ENCODE data around the gene OR10A2.
"Not testable (repeated sequence)": the region's sequence is repeated elsewhere in the genome, so short reads cannot be mapped to it uniquely, and the experiment has no call there.

Gene OR10A2

DNA sequence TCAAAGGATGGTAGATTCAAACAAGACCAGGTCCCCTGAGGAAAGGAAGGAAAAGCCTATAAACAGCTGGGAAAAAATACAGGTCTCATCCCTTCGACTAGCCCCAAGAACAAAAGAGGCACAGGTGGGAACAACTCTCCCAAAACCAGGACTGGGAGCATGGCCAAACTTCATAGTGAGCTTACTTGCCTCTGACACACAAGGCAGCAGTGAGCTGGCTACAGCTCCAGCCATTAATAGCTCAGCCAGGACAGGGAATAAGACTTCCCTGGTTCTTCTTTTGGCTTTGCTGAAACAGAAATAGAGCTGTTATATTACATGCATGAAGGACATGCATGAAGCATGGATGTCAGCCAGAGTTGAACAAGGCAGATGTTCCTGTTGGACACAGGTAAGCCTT is at the start of gene OR10A2:
Gene OR10A2, plus strand, starts transcription at position 97 of the 400 bp plus-strand sequence. CDS start 6,698 bp downstream, outside the sequence.
- no peak for DNase-seq

GRCh38 chr11:6813656-6814055 is 49.2 kb upstream of the OR10A2 start:
- no peak for DNase-seq

DNA sequence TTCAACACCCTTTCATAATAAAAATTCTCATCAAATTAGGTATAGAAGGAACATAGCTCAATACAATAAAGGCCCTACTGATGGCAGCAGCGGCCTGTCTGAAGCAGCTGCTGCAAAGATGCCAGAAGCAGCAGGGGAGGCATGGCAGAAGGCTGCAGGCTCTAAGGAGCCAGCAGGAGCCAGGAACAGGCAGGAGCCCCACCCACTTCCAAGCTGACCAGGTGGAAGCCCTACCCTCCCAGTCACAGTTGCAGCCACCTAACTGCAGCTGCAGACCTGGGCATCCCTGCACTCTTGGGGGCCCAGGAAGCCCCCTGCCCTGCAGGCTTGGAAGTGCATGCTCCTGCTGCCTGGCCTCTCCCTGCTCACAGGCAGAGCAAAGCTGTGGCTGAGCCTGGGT is 45.2 kb upstream of the OR10A2 start:
- DNase-seq, result no peak

DNA sequence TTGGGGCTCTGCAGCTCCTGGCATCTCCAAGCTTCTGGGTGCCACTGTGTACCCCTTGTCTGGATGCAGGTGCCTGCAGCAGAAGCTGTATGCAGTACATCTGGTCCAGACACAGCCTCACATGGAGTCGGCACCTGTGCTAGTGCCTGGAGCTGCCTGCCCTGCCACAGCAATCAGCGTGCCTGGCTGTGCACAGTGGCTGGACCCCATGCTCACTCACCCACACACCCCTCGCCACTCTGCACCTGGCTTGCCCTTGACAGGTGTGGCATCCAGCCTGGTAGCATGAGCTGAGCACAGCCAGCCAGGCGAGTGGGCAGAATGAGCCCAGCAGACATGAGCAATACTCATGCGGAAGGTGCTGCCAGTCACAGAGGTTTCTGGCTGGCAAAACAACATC is 43.9 kb upstream of the OR10A2 start:
- no peak for DNase-seq

GRCh38 chr11:6824136-6824823 is 38.6 kb upstream of the OR10A2 start:
- no peak for DNase-seq

- DNase-seq, result no peak
Observed at GRCh38 chr11:6825231-6825744, 37.6 kb upstream of the OR10A2 start.

- DNase-seq, result no peak
Observed at GRCh38 chr11:6828103-6828502, 34.8 kb upstream of the OR10A2 start.

- DNase-seq, result no peak
Observed at GRCh38 chr11:6833356-6833755, 29.5 kb upstream of the OR10A2 start.

DNA sequence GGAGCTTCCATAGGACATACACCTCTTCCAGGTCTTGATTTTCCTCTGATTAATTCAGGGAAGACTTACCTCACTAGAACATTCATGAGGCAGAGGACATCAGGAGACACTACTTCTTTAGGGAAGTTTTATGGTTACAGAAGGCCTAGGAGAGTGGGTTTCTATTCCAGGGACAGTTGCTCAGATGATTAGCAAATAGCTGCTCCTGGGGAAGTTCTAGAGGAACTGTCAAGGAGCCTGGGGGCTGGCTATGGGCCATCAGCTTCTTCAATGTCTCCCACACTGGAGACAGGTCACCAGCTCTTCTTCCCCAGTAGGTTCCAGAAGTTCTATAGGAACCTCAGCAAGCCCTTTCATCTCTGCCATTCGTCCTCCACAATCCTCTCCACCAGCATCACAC is 28.8 kb upstream of the OR10A2 start:
- DNase-seq, result no peak

GRCh38 chr11:6841694-6842093 is 21.2 kb upstream of the OR10A2 start:
- no peak for DNase-seq

DNA sequence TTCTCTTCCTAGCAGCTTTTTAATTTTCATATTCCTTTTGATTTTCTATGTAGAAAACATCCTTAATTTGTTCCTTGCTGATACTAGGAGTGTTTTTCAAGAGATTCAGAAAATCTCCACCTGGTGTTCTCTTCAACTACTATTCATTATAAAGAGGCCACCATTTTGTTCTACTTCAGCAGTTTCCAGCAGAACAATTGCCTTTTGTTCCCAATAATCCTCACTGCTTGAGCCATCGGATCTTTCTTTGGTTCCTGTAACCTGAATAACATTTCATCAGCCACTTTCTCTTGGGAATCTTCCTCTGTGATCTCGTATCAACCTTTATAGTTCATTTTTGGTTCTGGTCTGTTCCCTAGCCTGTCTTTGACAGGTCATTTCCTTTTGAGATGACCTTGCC is 19.2 kb upstream of the OR10A2 start:
- no peak for DNase-seq

DNA sequence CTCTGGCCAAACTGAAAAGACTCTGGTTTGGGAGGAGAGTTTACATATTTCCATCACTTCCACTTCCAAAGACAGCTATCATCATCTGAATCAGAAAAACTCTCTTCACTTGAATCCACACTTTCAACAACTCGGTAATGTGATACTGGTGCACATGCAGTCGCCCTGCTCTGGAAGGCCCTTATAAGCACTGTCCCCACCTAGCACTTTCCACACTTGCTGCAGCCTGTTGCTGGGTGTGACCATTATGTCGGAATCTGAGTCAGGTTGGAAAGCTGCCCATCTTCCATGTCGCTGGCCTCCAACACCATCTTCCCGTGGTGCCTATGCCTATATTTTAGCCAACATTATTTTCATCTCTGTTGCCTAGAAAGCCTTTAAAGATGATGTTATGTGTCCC is 18.5 kb upstream of the OR10A2 start:
- DNase-seq, result no peak

DNA sequence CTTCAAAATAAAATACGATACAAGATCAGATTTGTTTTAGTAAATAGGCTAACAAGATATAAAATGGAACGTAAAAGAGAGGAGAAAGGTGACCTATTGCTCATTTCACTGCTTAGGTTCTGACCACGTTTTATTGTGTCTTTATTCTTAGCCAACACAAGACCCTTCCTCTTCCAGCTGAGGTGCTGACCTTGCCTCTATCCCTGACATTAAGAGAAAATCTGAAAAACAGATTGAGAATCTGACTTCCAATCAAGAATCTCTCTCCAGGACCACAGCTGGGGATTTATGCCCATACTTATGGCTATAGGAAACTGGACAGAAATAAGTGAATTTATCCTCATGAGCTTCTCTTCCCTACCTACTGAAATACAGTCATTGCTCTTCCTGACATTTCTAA is 17.5 kb upstream of the OR10A2 start, which contains the start of gene OR10A5:
Gene OR10A5, plus strand, starts transcription at position 301 of the 400 bp plus-strand sequence. Its CDS starts 0 bp downstream, at position 301.
- DNase-seq, result no peak

DNA sequence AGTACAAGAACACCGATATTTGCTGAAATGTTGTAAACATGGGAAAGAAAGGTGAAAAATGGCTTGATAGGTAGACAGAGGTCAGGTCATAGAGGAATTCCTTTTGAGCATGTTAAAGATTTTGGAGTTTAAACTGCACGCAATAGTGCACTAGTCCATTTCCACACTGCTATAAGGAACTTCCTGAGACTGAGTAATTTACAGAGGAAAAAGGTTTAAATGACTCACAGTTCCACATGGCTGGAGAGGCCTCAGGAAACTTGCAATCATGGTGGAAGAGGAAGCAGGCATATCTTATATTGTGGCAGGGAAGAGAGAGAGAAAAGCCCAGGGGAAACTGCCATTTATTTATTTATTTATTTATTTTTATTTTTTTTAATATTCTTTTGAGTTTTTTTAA is 12.3 kb upstream of the OR10A2 start:
- no peak for DNase-seq

- not testable (repeated sequence) for DNase-seq
Observed at GRCh38 chr11:6854801-6855200, 8.1 kb upstream of the OR10A2 start.

- DNase-seq, result no peak
Observed at GRCh38 chr11:6855971-6856541, 6.8 kb upstream of the OR10A2 start.

GRCh38 chr11:6856871-6857270 is 6.0 kb upstream of the OR10A2 start:
- DNase-seq, result no peak

DNA sequence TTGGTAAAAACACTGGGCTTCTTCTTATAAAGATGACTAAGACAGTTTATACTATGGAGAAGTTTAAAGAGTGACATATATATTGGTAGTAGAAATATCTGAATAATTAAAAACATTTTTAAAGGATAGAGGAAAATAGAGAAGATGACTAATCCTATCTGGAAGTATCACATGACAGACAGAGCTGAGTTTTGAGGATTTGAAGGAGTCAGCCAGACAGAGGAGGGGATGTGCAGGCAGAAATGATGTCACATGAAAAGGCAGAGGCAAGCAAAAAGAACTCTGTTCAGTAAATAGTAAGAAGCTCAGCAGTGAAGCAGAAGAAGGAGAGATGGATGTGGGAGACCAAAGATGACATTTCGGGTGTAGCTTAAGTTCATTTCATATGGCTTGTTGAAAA is 1.6 kb downstream of the OR10A2 start:
- DNase-seq, result no peak

DNA sequence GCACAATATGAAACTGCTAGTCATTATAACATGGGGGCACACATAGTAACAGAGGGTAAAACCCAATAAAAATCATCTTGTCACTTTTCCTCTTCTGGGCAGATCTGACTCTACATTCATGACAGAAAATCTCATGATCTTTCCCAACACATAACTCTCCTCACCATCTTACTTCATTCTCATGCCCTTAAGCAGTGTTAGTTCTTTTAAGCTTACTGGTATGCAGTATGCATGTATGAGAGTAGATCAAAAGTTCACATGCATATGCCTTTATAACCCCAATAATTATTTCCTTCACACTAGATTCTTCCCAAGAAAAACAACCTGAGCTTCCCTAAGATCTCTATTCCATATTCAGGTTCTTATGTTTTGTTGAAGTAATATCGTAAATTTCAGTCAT is 8.4 kb downstream of the OR10A2 start:
- DNase-seq, result no peak

GRCh38 chr11:6875761-6876160 is 12.9 kb downstream of the OR10A2 start:
- no peak for DNase-seq

DNA sequence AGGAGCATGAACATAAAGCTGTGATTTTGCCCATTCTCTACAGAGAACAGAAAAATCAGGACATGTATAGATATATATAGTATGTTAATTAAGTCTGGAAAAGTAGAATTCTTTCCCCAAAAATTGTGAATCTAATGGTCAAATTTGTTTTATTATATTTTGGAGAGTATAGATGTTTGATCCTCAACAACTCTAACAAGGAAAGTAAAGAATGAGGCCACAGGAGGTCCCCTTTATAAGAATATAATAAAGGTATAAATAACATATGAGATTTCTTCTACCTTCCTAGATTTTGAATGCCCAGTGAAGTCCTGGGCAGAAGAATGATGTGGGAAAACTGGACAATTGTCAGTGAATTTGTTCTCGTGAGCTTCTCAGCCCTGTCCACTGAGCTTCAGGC is 13.5 kb downstream of the OR10A2 start, which contains the start of gene OR10A4:
Gene OR10A4, plus strand, starts transcription at position 301 of the 400 bp plus-strand sequence. Its CDS starts 23 bp downstream, at position 324.
- no peak for DNase-seq

DNA sequence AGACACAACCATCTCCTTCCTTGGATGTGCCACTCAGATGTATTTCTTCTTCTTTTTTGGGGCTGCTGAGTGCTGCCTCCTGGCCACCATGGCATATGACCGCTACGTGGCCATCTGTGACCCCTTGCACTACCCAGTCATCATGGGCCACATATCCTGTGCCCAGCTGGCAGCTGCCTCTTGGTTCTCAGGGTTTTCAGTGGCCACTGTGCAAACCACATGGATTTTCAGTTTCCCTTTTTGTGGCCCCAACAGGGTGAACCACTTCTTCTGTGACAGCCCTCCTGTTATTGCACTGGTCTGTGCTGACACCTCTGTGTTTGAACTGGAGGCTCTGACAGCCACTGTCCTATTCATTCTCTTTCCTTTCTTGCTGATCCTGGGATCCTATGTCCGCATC is 14.1 kb downstream of the OR10A2 start:
- DNase-seq, result no peak

DNA sequence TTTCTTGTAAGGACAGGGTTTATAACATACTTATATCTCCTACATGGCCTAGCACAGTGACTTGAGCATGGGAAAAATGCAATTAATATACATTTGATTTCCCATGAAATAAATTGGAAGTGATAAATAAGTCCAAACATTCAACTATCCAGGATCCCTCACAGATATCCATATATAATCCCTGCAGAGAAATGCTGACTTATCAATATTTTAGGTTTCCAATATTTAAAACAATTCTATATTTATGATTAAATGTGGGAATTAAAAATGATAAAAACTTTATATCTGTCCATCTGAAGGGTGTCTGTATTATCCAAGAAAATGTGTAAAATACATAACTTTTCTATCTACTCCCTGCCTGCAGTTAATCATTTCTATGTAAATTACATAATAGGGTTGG is 19.9 kb downstream of the OR10A2 start:
- no peak for DNase-seq

GRCh38 chr11:6887711-6888110 is 24.9 kb downstream of the OR10A2 start:
- DNase-seq, result not testable (repeated sequence)

- DNase-seq, result no peak
Observed at GRCh38 chr11:6888830-6889229, 26.0 kb downstream of the OR10A2 start.

All from activated CD4-positive, alpha-beta T cell treated with anti-CD3 and anti-CD28 coated beads for 4 hours (primary cell).